T follicular helper cell (primary cell): ENCODE results near the gene INTS11.

Source experiments
- DNase-seq: peaks from one replicate; pipeline ENCODE4 v3.0.0-alpha.2; 2020; ENCODE audit warnings: low read depth

The INTS11 gene

DNA sequence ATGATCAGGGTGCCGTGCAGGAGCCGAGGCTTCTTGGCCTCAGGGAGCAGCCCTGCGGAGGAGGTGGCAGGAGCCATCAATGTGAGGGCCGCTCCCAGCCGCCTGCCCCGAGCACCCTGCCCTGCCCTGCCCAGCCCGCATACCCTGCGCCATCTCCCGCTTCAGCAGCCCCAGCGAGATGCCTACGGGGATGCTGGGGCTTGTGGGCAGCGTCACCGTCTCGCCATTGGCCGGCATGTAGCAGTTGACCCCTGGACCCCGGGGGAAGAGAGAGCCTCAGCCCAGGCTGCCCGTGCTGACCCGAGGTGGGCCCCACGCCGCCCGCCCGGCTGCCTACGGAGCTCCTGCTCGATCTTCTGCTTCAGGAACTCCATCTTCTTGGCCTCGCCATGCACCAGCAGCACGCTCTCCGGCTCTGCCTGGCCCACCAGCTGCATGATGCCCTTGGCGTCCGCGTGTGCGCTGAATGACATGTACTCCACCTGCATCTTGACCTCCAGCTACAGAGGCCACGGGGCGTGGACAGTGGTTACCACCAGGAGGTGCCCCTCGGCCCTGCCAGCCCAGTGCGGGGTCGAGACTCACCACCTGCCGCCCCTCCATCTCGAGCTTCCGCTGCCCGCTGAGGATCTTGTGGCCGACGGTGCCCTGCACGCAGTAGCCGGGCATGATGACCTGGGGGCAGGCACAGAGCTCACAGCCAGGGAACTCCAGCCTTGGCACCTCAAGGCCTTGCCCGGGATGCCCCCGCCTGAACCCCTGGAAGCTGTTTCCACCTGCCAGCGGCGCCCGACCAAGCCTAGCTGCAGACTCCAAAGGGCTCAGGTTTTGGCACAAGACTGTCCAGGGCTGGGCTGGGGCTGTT is 11.8 kb downstream of the INTS11 start:
- no peak for DNase-seq

DNA sequence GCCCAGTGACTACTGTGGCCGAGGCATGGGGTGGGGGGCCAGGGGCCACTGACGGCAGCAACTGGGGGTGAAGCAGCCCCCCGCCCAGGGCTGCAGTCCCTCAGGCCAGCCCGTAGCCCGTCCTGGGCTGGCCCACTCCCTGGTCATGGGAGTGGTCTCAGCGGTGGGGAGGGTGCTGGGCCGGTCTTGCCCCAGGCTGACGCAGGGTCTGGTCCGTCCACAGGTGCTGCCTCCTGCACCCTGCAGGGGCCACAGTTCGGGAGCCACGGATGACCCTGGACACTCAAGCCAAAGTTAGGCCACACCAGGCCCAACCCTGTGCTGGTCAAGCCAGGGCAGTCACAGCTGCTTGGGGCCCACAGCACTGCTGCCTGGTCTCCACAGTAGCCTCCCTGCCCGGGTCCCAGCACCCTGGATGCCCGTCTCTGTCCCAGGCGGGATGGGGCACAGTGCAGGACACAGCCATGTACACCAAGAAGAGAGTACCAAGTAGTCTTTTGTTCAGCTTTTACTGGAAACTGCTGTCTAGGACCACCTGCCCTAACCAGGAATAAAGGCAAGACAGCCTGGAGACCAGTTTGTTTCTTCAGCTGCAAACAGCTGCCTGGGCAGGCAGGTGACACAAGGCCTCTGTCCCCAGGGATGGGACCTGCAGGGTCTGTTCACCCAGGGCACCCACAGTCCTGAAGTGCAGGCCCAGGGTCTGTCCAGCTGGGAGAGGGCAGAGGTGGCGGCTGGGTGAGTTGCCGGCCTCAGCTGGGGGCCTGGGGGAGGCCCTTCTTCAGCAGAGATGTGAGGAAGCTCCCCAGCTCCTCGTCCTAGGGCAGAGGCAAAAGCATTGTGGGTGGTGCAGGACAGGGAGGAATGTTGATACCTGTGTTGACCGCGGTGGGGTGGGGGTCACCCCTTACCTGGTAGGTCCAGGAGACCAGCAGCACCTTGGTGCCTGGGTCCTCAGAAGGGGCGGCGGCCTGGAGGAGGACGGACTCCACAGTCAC is 13.1 kb downstream of the INTS11 start:
- no peak for DNase-seq

DNA sequence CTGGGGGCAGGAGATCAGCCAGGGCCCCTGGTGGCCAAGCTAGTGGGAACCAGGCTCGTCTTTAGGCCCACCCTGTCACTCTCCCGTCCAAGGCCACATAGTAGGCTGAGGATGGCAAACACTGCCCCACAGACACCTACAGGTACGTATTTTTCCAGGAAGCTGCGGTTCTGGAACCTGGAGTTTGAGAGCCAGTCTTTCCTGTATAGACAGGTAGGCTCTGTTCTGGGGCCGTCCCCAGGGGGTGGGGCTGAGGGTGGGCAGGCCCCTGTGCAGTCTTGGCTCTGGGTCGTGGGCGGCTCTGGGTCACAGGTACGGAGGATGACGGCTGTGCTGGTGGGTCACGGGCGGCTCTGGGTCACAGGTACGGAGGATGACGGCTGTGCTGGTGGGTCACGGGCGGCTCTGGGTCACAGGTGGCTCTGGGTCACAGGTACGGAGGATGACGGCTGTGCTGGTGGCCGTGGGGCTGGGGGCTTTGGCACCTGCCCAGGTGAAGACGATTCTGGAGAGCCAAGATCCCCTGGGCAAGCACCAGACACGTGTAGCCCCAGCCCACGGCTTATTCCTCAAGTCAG is 13.9 kb downstream of the INTS11 start:
- DNase-seq = no peak

DNA sequence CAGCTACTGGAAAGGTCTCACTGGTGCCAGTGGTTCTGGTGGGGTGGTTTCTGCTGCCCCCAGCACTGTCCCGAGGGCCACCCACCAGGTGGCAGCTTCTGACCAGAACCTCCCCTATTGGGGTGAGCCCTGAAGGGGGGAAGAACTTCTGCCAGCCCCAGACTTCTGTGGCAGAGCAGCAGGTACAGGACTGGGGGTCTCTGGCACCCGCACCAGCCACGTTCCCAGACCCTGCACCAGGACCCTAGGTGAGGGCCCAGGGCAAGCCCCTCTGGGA is 14.4 kb downstream of the INTS11 start:
- DNase-seq = no peak

DNA sequence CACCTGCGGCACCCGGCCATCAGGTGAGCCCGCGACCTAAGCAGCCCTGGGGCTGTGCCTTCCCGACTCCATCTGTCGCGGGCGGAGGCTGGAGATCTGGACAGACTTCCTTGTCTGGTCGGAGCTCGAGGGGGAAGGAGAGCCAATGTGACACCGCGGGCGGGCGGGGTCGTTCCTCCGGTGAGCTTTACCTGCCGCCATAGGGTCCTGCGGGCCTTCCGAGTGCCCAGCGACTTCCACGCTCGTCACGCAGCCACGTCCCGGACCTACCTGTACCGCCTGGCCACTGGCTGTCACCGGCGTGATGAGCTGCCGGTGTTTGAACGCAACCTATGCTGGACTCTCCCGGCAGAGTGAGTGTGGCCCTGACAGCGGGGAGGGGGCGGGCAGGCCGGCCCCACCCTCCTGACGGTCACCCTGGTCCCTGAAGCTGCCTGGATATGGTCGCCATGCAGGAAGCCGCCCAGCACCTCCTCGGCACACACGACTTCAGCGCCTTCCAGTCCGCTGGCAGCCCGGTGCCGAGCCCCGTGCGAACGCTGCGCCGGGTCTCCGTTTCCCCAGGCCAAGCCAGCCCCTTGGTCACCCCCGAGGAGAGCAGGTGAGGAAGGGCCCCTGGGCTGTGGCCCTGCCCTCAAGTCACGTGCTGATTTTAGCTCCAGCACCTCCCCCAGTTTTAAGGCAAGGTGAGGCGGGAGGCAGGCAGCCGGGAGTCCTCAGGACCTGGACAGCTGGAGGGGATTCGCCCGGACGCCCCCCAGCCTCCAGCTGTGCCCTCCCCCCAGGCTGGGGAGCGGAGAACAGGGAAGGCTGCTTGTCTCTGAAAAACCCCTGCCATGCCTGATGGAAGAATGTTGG is 15.0 kb downstream of the INTS11 start:
- no peak for DNase-seq

DNA sequence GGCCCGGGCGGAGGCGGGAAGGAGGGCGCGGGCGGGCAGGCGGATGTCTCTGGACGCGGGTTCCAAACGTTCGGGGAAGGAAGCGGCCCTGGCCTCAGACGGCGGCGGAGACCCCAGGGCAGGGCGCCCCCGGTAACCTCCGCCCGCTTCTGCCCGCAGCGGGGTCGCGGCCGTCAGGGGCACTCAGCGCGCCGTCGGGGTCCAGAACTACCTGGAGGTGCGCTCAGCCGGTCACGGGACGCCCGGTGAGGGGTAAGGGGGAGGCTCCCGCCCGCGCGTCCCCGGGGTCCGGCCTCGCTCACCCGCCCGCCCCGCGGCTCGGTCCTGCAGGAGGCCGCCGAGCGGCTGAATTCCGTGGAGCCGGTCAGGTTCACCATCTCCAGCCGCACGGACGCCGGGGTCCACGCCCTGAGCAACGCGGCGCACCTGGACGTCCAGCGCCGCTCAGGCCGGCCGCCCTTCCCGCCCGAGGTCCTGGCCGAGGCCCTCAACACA is 15.7 kb downstream of the INTS11 start:
- DNase-seq = no peak

DNA sequence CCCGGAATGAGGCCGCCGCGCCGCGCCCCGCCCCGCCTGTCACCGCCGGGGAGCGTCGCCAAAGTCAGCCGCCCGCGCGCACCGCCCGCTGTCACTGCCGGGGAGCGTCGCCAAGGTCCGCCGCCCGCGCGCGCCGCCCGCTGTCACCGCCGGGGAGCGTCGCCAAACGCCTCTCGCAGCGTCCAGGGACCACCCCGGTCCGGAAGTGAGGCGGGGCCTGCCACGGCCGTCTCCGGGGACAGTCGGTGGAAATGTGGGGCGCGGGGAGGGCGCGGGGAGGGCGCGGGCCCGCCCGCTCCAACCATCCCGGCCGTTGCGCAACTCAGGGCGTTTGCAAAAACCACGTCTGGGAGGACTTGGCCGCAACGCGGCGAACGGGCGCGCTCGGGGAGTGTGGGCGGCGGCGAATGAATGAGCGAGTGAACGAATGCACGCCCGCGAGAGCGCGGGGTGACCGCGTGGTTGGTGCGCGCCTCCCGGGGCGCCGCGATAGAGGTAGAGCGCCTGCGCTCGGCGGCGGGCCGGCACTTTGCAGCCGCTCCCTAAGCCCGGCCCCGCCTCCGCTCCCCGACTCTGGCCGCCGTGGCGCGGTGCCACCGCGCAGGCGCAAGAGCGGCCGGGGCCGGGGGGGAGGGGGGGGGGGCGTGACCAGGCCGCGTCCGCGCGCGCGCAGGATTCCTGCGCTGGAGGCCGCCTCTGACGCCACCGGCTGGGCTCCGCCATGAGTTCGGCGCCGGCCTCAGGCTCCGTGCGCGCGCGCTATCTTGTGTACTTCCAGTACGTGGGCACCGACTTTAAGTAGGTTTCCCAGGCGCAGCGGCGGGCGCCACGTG is 16.3 kb downstream of the INTS11 start, which contains the start of the genes ACAP3 and PUSL1:
TSS of gene ACAP3 (minus strand) at position 8 of the 833 bp plus-strand sequence. CDS start 115 bp downstream, outside the sequence.
TSS of gene PUSL1 (plus strand) at position 675 of the 833 bp plus-strand sequence. CDS start at position 722, 47 bp downstream.
- DNase-seq = peak; percentile 83

DNA sequence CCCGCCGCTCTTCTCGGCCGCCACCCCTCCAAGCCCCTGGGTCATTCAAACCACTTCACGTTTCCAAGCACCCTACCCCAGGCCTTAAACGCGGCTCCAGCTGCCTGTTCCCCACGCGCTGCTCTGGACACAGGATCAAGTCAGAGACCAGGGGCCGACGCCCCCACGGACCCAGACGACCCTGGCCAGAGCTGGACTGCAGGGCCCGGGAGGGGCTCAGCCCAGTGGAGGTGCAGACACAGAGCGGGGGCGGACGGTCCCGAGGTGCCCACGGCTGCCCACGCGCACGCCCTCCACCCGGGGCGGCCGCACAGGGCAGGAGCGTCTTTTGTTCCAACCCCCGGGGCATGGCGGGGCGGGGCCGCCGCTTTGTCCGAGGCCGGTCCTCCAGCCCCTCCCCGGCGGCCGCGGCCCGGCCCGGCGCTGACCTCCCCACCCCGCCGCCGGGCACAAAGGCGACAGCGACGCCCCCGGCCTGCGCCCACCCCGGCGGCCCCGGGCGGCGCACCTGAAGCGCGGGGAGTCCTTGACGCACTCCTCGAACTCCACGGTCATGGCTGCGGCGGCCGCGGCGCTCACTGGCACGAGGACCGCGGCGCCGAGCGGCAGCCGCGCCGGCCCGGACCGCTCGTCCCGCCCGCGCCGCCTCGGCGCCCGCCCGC is 17.1 kb downstream of the INTS11 start:
- no peak for DNase-seq

DNA sequence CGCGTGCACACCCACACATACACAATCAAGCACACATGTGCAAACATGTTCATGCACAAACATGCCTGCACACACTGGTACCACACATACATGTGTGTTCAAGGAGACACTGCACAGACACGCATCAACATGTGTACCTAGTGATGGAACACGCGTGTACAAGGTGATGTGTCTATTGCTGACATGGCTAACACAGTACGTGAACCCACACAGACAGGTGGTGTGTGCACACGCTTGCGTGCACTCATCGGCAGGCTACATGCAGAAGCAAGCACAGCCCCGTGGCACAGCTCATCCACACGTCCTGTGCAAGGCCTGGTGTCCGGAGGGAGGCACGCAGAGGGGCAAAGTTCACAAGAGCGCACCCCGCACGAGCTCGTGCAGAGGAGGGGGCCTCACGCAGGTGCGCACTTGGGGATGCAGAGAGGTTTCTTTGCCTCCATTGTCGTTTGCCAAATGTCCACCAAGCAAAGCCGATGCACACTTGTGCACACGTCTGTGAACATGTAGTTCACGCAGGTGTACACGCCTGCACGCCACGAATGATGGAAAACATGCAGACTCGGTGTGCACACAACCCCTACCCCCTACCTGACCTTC is 17.7 kb downstream of the INTS11 start:
- no peak for DNase-seq

DNA sequence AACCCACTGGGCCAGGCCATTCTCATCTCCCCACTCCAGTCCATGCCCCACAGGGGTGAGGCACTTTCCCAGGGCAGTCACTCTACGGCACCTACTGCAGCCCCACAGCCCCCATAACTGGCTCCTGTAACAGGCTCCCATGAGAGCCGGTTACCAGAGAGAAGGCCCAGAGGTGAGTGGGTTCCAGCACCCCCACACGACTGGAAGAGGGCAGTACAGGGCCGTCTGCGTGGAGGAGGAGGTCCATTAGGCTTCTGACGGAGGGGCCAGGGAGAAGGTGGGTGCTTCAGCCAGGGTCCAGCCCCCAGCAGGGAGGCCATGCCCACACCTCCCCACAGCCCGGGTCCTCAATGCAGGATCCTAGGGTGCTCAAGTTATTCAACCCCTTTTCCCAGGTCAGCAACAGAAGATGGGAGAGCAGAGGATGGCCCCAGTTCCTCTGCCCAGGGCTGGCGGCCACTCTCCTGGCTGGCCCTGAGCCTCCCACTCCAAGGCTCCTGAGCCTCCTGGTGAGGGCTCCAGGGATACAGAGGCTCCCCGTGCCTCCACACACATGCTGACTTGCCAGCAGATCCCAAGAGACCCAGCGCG is 18.3 kb downstream of the INTS11 start:
- DNase-seq = no peak

DNA sequence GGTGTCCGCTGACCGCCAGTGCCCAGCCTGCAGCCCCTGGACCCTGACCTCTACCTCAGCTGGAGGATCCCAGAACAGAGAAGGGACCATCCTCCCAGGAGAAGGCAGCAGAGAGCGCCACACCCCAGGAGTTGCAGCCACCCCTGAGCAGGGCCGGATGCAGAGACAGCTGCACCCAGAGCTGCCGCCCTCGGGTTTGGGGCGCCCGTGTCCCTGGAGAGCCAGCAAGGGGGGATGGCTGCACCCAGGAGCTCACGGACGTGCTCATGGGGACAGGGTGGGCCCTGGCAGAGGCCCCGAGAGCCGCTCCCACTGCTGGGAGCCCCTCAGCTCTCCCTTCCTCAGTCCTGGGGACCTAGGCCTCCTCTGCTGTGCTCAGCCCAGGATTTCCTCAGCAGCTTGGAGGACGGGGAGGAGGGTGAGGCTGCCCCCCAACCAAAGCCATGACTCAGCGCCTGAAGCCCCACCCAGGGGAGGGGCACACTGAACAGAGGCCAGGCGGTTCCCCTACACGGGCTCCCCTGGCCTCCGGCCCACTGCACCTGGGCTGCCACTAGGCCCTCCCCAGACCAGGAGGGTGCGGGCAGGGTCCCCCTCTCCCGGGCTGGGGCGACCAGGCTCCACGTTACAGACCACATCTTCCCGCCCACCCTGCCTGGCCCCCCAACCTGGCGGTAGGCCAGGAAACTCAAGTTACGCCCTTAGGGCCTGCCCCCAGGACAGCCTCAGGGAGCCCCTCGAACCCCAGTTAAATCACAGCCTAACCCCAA is 19.0 kb downstream of the INTS11 start:
- peak; percentile 44 for DNase-seq

DNA sequence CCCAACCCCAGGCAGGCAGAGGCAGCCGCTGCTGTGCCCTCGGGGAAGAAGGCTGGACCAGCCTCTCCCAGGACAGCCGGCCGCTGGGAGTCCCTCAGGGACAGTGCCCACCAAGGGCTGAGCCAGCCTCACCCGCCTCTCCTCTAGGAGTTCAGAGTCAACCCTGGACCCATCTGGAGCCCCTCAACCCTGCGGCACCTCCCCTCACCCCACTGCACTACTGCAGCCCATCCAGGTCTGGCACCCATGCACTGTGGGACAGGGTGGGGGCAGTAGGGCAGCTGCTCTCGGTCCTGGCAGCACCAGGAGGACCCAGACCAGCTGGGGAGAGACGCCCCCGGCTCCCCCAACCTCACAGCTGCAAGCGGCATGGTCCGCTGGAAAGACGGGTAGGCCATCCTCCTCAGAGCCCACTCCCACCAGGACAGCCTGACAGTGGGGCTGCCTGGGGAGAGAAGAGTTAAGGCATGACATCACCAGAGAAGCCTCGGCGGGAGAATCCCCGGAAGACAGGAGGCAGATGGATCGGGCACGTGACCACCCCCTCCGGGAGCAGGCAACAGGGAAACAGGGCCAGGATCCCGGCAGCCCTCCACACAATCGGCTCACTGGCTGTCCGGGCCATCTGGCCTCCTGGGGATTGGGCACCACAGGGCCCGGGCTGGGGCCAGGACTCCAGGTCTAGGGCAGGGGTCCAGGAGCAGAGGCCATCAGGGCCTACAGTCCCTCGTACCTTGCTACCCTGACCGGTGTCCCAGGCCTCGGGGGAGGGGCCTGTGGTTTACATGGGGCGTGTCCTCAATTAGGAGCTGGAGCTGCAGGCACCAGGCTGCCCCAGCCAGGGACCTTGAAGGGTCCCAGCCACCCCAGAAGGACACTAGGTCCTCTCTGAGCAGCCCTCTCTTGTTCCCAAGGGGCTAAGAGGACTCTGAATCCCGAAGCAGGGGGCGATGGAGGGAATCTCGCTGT is 19.8 kb downstream of the INTS11 start:
- no peak for DNase-seq

DNA sequence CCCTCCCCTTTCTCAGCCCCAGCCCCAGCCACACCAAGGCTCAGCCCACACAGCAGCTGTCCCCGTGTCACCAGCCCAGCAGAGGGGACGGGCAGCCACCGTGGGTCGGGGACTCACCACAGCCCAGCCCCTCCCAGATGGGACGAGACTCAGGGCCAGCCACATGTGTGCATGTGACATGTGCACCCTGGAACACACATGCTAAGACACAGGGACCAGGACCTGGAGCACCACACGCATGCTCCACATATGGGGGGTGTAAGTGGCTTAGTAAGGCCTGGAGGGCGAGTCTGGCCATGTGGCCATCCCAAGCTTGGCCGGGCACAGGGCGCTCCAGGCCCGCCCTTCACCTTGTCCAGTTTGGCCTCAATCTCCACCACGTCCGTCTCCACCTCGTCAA is 20.7 kb downstream of the INTS11 start:
- DNase-seq = no peak

DNA sequence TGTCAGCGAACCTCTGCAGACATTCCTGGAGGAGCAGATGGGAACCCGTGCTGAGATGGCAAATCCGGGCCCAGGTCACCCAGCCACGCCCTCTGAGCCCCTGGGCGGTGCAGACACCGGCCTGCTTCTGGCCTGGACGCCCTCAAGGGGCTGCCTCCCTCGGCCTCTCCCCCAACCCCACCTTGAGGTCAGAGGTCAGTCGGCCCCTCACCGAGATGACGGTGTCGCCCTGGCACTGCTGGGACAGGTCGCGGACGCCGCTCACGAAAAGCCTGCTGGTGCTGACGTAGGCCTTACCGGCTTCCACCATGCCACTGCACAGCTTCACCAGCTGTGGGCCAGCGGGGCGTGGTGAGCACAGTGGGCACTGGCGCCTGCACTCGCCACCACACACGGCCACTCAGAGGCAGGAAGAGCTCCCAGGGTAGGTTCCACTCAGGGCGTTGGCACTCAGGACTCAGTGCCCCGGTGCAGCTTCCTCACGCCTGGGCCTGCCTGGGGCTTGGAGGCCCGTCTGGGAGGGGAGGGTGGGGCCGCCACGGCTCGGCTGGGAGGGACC is 21.4 kb downstream of the INTS11 start:
- DNase-seq = no peak

DNA sequence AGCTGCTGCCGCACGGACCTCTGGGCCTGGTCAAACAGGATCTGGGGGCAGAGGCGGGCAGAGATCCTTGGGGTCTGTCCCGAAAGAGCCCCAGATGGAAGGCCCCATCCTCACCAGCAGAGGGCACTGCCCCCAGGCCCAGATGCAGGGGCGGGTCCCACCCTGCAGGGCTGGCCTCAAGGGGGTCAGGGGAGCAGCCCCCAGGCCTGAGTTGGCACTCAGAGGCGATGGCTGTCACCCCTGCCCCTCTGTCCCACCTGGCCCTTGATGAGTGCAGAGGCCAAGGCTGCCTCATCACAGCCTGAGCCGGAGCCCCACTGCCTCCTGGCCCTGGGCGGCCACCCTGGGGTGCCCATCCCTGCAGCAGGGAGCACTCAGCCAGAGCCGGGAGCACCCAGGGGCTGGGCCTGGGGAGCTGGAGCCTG is 22.4 kb downstream of the INTS11 start:
- no peak for DNase-seq

DNA sequence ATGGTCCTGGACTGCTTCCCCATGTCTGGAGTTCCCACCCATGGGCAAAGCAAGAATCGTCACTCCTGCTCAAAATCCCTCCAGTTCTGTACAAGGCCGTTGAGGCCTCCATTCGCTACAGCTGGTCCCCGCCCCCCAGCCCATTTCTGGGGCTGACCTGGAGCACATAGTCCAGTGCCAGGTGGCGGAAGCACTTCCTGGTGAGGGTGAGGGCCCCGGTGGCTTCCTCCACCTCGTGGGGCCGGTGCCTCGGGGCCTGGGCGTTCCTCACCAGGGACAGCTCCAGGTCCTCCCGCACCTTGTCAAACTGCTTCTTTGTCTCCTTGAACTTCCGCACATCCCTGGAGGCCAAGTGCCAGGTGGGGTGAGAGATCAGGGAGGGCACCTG is 24.1 kb downstream of the INTS11 start:
- DNase-seq = no peak
